Right renal pelvis (tissue), 4 donors: ENCODE measurements around the gene GPD2. TPM values are rescaled to one million over a fixed set of nuclear protein-coding genes. Genes with fewer than 3 reads are reported as not detected.

Experiments
- DNase-seq, 4 donors: peaks; one replicate each; pipeline ENCODE4 v3.0.0-alpha.2; 2013; ENCODE audit warnings: low read depth in 4 of 4, low spot score in 3 of 4, missing footprints in 1 of 4
- polyA plus RNA-seq, 4 donors: library from polyadenylated mRNA; unstranded; fragments of 120-200 nt; gene quantifications; one replicate each; pipeline ENCODE4 v1.2.1, GENCODE V29; 2013; ENCODE audit not compliant: insufficient read length in 4 of 4

Gene GPD2
- polyA plus RNA-seq, 4 donors: 19.5 to 25.5 (median 22.8) TPM

DNA sequence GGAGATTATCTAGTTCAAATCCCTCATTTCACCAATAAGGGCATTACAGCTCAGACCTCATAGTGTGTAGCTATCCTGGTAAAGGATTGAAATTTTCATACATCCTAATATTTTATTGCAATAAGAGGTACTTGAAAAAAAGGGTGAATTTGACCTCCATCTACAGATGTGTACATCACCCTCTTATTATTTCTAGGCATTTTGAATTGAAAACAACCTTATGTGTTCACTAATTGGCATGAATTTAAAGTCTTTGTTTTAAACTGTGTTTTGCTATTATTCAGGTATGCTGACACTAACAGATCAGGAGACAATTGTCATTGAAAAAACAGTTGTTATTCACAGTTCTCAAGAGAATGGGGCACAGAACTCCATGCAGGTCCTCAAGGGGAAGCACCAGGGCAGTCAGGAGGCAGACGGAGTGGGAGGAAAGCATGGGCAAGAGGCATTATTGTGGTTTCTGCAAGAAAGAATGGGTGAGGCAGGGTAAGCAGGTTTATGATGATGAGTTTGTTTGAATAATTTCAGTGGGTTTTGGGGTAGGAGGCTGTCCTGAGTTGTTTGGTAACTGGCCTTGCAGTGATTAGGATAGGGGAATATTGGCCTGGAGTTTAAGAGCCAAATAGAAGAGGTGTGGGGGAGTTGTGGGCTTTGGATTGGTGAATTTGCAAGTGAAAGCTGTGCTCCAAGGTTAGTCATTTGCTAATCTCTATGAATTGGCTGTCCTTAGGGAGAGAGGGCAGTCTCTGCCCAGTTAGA is 194.6 kb downstream of the GPD2 start:
- no peak for DNase-seq

DNA sequence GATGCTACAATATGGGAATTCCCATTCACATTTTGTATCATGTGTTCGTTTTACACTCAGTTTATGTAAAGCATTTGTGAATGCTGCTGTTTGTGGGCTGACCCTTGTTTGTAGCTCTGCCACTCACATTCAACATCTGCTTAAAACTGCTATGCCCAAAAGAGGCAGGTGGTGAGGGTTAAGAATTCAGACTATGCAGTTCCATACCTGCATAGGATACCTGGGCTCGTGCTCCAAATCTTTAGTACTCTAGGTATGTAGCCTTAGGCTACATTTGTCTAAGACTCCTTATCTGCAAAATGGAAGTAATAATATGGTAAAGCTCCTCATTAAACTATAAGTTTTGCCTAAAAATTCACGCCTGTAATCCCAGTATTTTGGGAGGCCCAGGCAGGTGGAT is 199.5 kb downstream of the GPD2 start:
- no peak for DNase-seq

Other genes starting within 250 kb of the GPD2 start
- 1 to 10 TPM in 1 of 4 donors, under 1 TPM in 3; 0.53 to 3.1 (median 0.84) TPM for gene NR4A2, start 103.7 kb upstream of the GPD2 start, polyA plus RNA-seq